Measurements from ENCODE around the gene MTA3. TPM values are rescaled to one million over a fixed set of nuclear protein-coding genes. Genes with fewer than 3 reads are reported as not detected.

The MTA3 gene
- total and polyA plus RNA-seq, 2 of the 8 experiments (the other 6 are each of a cell fraction or from before 2014, with no cell fraction given): 125 to 184 TPM

DNA sequence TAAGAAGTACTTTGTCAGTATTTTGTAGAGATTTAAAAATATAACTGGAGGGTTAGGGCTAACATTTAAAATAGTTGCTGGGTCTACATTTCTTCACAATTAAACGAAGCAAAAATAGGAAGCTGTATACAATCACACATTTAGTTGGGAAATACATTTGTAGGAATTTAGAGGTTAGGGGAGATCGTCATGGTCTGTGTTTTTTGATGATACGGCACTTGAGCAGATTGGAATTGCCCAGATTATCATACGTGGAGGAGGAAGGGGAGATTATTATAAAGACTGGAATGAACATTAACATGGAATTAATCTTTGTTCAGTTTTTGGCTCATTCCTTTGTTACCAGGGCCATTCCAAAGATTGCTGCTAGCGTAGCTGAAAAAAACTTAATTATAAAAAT, 84.6 kb downstream of the MTA3 start:
- CTCF ChIA-PET (ENCODE audit: partially characterized antibody): interaction anchor here (3.1 kb wide), 1 partner anchor 10 kb away, joined by 21 read pairs; no protein-coding TSS in a partner anchor
- FAIRE-seq: no peak

More for the DNA sequence above, 84.6 kb downstream of the MTA3 start:
- POLR2A ChIA-PET (ENCODE audit: partially characterized antibody): no interaction called here
- Histone ChIP-seq H4K91ac (replicated peaks; ENCODE audit: insufficient read length, low read length) (no peak overlapping the region), H3K23ac (ENCODE audit: insufficient read length) (no peak overlapping the region), H3K4me1 (replicated peaks in 1 of 4; ENCODE audit: control insufficient read depth in 3 of 4, insufficient read depth in 4 of 4, low read length in 3 of 4) (peaks cover 0 to 11% (median 6%) of the 10 kb centered on the region in 4 experiments; a peak in 5 of 7 replicates), H2AFZ (ENCODE audit: low read length) (no peak overlapping the region), H3K9ac (replicated peaks in 1 of 4; ENCODE audit: extremely low read depth in 1 of 4, low read depth in 3 of 4, low read length in 3 of 4) (no peak overlapping the region), H2AK5ac (ENCODE audit: low read depth, low read length) (no peak overlapping the region), H2BK20ac (ENCODE audit: low read length) (no peak overlapping the region), H3K56ac (replicated peaks; ENCODE audit: insufficient read length, low read depth, low read length) (no peak overlapping the region), H4K20me1 (replicated peaks in 1 of 2; ENCODE audit: control insufficient read depth in 1 of 2, insufficient read depth in 2 of 2, low read length in 2 of 2) (peaks cover 0 to 3% of the 10 kb centered on the region in 2 experiments), H4K5ac (ENCODE audit: insufficient read length, low read depth, low read length) (no peak overlapping the region), H4K8ac (ENCODE audit: extremely low read depth, insufficient read depth, low read length) (no peak overlapping the region), H2BK15ac (ENCODE audit: low read length) (no peak overlapping the region), H3K18ac (ENCODE audit: extremely low read depth, low read length) (no peak overlapping the region), H2BK5ac (ENCODE audit: low read depth, low read length) (no peak overlapping the region), H3K4ac (replicated peaks; ENCODE audit: insufficient read length, low read depth, low read length) (no peak overlapping the region), H3K79me2 (ENCODE audit: control insufficient read depth in 1 of 2, insufficient read depth in 2 of 2, low read length in 2 of 2) (peaks cover 2 to 72% of the 10 kb centered on the region in 2 experiments; a peak in 3 of 4 replicates), H2BK12ac (ENCODE audit: low read depth, low read length) (no peak overlapping the region), H2BK120ac (replicated peaks; ENCODE audit: low read depth, low read length) (no peak overlapping the region), H3K27me3 (replicated peaks in 1 of 4; ENCODE audit: control insufficient read depth in 3 of 4, extremely low read depth in 1 of 4, insufficient read depth in 3 of 4, low read length in 3 of 4) (no peaks in the 10 kb centered on the region), H3K4me3 (ENCODE audit: extremely low read depth in 1 of 4, insufficient read depth in 2 of 4, low read depth in 3 of 4, low read length in 4 of 4) (no peak overlapping the region), H3K9me3 (ENCODE audit: insufficient read depth in 2 of 2, low read depth in 1 of 2, low read length in 1 of 2) (no peaks in the 10 kb centered on the region), H3K36me3 (ENCODE audit: control insufficient read depth in 2 of 4, insufficient read depth in 4 of 4, low read length in 3 of 4) (peaks cover 0 to 45% (median 8%) of the 10 kb centered on the region in 4 experiments; a peak in 4 of 8 replicates), H3K27ac (ENCODE audit: low read depth, low read length) (no peak overlapping the region), H3K23me2 (ENCODE audit: low read depth, low read length) (no peaks in the 10 kb centered on the region), H3K14ac (ENCODE audit: insufficient read length) (no peak overlapping the region), H3K79me1 (ENCODE audit: low read depth, low read length) (no peaks in the 10 kb centered on the region; the same call in 1 of the 2 replicates), H3K4me2 (ENCODE audit: insufficient read depth in 1 of 2, low read depth in 2 of 2, low read length in 2 of 2) (no peak overlapping the region; a peak in 1 of 4 replicates)
- 86% methylated on average over 5 of the region's 5 CpGs; no CpG with 5 or more reads in 1 of the 2 experiments for WGBS, 2 experiments (ENCODE audit: extremely low coverage in 1 of 2, insufficient coverage in 1 of 2, insufficient read length in 1 of 2, insufficient replicate concordance in 2 of 2, low coverage in 1 of 2, low lambda C conversion rate in 2 of 2, missing lambda C conversion rate in 1 of 2)
- no peak for TF ChIP-seq RNF2 (IDR thresholded peaks at IDR 0.05; ENCODE audit: borderline replicate concordance, low read depth, low read length, missing control alignments, poor library complexity, severe bottlenecking)
- no peak for TF ChIP-seq SP4 (IDR thresholded peaks at IDR 0.05; ENCODE audit: low read length)
- no peak for TF ChIP-seq CBX5 (IDR thresholded peaks at IDR 0.05; ENCODE audit: low read depth, low read length)
- no peak for TF ChIP-seq SIRT6 (IDR thresholded peaks at IDR 0.05; ENCODE audit: low read length)
- no peak for DNase-seq (ENCODE audit: low read depth in 1 of 2, low spot score in 2 of 2)

All from H1 (cell line).